Cardiac muscle cell (in vitro differentiated cells and primary cell): Measurements from ENCODE around the gene GPX3. TPM values are rescaled to one million over a fixed set of nuclear protein-coding genes. Genes with fewer than 3 reads are reported as not detected.
A peak's percentile ranks its signal among the peaks of the same experiment; 100 is the strongest.

Experiments
- DNase-seq, 2 donors: peaks; one replicate each; pipeline versions ENCODE4 v3.0.0 to v3.0.0-alpha.2; 2010 to 2017; ENCODE audit warnings: low read depth in 1 of 2, low spot score in 1 of 2
- H3K27ac ChIP-seq: fragments of 200-600 bp; sonication (generic); 2 replicates; pipeline ENCODE4 v1.5.1; 2016
- H3K27me3 ChIP-seq: fragments of 200-600 bp; sonication (generic); 2 replicates; pipeline ENCODE4 v1.6.0; 2016; ENCODE audit warnings: control low read depth
- H3K36me3 ChIP-seq: fragments of 200-600 bp; sonication (generic); 2 replicates; pipeline ENCODE4 v1.5.1; 2016; ENCODE audit warnings: control low read depth
- H3K4me1 ChIP-seq: fragments of 200-600 bp; sonication (generic); 2 replicates; pipeline ENCODE4 v1.8.1; 2017; ENCODE audit warnings: low read depth, mild to moderate bottlenecking, mixed run types
- H3K4me3 ChIP-seq: fragments of 200-600 bp; sonication (generic); 2 replicates; pipeline ENCODE4 v1.5.1; 2016; ENCODE audit warnings: mild to moderate bottlenecking
- H3K9me3 ChIP-seq: fragments of 200-600 bp; sonication (generic); 2 replicates; pipeline ENCODE4 v1.5.1; 2017; ENCODE audit warnings: low read depth, mild to moderate bottlenecking, control low read depth
- CTCF ChIP-seq: IDR thresholded peaks from 2 replicates; pipeline ENCODE4 v1.5.1; 2012; ENCODE audit warnings: low read depth, mild to moderate bottlenecking, low read length
- polyA plus RNA-seq: library from polyadenylated mRNA; unstranded; fragments of >200 nt; fragmentation: Nextera tagmentation; extraction: Ambion mirVana; gene quantifications from 2 replicates; pipeline ENCODE4 v1.2.1, GENCODE V29; 2016
- total RNA-seq: library from RNA; depleted of rRNA; stranded (reverse); fragments of >200 nt; gene quantifications from 2 replicates; pipeline ENCODE4 v1.2.3, GENCODE V29; 2016

The GPX3 gene
- total and polyA plus RNA-seq, 2 experiments from 2014 or later: 46.6 to 121 TPM

GRCh38 chr5:151006704-151007334 is 13.6 kb upstream of the GPX3 start:
- Histone ChIP-seq H3K4me1 (peaks cover 19% of the 10 kb centered on the region), H3K9me3 (no peaks in the 10 kb centered on the region), H3K27ac (peak overlapping the region; percentile 7), H3K27me3 (no peaks in the 10 kb centered on the region), H3K36me3 (no peaks in the 10 kb centered on the region), H3K4me3 (no peak overlapping the region)
- no peak for TF ChIP-seq CTCF
- no peak for DNase-seq

DNA sequence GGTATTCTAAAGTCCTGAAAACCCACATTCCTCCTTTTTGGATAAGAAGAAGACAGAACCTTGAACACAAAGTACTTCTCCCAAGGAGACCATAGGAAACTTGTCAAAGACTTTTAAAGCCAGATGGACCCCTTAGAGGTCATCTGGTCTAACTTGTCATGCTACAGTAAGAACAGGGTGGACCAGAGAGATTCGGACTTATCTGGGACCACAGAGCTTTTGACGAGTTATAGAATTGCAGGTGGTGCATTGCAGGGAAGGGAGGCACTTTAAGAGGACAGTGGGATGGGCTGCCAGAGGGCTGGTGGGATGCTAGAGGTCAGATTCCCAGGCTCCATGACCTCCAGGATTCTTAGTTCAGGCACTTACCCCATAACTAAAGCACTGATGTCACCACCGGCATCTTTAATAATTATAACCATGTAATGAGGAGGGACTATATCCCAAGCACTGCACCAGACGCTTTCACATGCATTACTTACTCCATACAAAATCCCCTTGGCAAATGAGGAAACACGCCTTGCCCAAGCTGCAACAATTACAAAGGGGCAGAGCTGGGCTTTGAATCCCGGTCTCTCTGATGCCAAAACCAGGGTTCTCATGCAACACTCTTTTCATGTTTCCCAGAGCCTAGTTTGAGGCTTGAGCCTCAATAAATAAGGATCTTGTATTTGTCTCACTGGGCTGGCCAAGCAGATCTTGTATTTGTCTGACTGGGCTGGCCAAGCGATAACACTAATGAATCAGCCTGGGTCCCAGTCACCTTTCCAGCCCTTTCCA is 12.8 kb upstream of the GPX3 start:
- Histone ChIP-seq H3K36me3 (no peaks in the 10 kb centered on the region), H3K4me1 (peaks cover 19% of the 10 kb centered on the region), H3K27me3 (no peaks in the 10 kb centered on the region), H3K4me3 (no peak overlapping the region), H3K27ac (peak overlapping the region; percentile 45), H3K9me3 (no peaks in the 10 kb centered on the region)
- DNase-seq: no peak
- no peak for TF ChIP-seq CTCF

DNA sequence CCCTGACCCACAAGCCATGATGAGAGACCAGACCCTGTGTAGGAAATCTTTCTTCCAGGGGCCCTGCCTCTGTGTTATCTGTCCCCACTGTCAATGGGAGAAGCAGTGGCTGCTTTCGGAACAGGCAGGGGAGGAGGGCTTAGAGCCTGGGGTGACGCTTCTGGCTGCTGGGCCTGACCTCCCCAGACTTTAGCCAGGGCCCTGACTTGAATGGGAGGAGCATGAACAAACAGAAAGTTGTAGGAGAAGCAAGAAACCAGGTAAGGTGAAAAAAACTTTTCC is 12.2 kb upstream of the GPX3 start:
- H3K36me3 ChIP-seq: no peaks in the 10 kb centered on the region
- no peak overlapping the region for H3K4me3 ChIP-seq
- peaks cover 19% of the 10 kb centered on the region for H3K4me1 ChIP-seq
- H3K9me3 ChIP-seq: no peaks in the 10 kb centered on the region
- peak in 1 of 2 donors; percentile 15 for DNase-seq
- H3K27me3 ChIP-seq: no peaks in the 10 kb centered on the region
- TF ChIP-seq CTCF: no peak
- H3K27ac ChIP-seq: peak overlapping the region; percentile 45

DNA sequence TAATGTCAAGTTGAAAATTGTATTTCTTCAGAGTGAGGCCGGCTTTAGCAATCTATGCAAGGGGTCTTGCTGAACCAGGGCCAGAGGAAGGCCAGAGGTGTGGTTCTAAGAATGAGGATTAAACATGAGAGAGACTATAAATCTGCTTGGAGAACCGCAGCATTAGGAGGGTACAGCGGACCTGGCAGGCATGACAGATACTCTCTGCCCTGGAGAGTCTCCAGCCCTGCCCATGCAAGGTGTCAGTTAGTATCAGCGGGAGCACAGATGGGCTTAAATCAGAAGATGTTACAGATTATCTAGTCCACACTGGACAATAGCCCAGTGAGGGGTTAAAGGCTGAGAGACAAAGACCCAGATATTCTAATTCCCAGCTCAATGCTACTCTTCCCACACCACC is 11.5 kb upstream of the GPX3 start:
- peaks cover 19% of the 10 kb centered on the region for H3K4me1 ChIP-seq
- no peak for TF ChIP-seq CTCF
- no peaks in the 10 kb centered on the region for H3K36me3 ChIP-seq
- no peak overlapping the region for H3K4me3 ChIP-seq
- no peaks in the 10 kb centered on the region for H3K9me3 ChIP-seq
- no peak for DNase-seq
- H3K27ac ChIP-seq: no peak overlapping the region
- no peaks in the 10 kb centered on the region for H3K27me3 ChIP-seq

GRCh38 chr5:151012862-151013261 is 7.5 kb upstream of the GPX3 start:
- H3K36me3 ChIP-seq: no peaks in the 10 kb centered on the region
- no peak overlapping the region for H3K27ac ChIP-seq
- H3K4me3 ChIP-seq: no peak overlapping the region
- no peak for TF ChIP-seq CTCF
- H3K9me3 ChIP-seq: no peaks in the 10 kb centered on the region
- H3K4me1 ChIP-seq: no peaks in the 10 kb centered on the region
- no peak for DNase-seq
- H3K27me3 ChIP-seq: no peaks in the 10 kb centered on the region
